Tibial nerve (tissue), 4 donors: ENCODE measurements around the gene SELPLG.

ENCODE experiments used
- EP300 ChIP-seq, 2 donors: sonication (generic); formaldehyde crosslinking; IDR thresholded peaks; one replicate each; pipeline ENCODE4 v1.6.1; 2017; ENCODE audit warnings: antibody characterized with exemption in 2 of 2, mild to moderate bottlenecking in 1 of 2
- POLR2A ChIP-seq, 2 donors: fragments of 450-650 bp; IDR thresholded peaks; one replicate each; pipeline ENCODE4 v1.6.1; 2017; ENCODE audit warnings: antibody characterized with exemption in 2 of 2, mild to moderate bottlenecking in 2 of 2, moderate library complexity in 2 of 2
- TF ChIP-seq, protein P1 (sequence below), 5 experiments: fragments of 200-600 bp in 3 of 5; fragments of 450-650 bp in 2 of 5; sonication (generic) in 3 of 5; IDR thresholded peaks; one replicate each; pipeline ENCODE4 v1.5.1; 2016 to 2019; ENCODE audit warnings: antibody characterized with exemption in 5 of 5, mild to moderate bottlenecking in 3 of 5, moderate library complexity in 2 of 5

DNA sequence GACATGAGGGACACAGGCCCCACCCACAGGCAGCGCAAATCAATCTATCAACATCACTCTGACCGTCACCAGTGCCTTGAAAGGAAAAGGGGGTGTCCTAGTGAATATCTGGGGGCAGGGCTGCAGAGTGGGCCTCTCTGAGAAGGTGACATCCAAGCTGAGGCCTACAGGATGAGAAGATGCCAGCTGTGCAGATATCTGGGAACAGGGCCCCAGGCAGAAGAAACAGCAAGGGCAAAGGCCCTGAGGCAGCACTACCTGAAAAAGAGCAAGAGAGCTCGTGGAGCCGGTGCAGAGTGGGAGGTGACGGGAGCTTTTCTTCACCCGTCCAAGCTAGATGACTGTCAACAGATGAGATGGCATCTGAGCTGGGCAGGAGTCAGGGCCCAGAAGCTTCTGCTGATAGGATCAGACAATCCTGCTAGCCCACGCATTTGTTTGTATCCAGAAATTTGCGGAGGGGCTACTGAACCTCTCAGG, 23.3 kb downstream of the SELPLG start:
- TF ChIP-seq POLR2A (IDR thresholded peaks at IDR 0.05): no peak
- TF ChIP-seq, protein P1, sequence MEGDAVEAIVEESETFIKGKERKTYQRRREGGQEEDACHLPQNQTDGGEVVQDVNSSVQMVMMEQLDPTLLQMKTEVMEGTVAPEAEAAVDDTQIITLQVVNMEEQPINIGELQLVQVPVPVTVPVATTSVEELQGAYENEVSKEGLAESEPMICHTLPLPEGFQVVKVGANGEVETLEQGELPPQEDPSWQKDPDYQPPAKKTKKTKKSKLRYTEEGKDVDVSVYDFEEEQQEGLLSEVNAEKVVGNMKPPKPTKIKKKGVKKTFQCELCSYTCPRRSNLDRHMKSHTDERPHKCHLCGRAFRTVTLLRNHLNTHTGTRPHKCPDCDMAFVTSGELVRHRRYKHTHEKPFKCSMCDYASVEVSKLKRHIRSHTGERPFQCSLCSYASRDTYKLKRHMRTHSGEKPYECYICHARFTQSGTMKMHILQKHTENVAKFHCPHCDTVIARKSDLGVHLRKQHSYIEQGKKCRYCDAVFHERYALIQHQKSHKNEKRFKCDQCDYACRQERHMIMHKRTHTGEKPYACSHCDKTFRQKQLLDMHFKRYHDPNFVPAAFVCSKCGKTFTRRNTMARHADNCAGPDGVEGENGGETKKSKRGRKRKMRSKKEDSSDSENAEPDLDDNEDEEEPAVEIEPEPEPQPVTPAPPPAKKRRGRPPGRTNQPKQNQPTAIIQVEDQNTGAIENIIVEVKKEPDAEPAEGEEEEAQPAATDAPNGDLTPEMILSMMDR (IDR thresholded peaks at IDR 0.05): no peak
- TF ChIP-seq EP300 (IDR thresholded peaks at IDR 0.05): no peak
